Gastroesophageal sphincter (tissue), 4 donors: Measurements from ENCODE around the gene STRN4. TPM values are rescaled to one million over a fixed set of nuclear protein-coding genes. Genes with fewer than 3 reads are reported as not detected.

Source experiments
- ATAC-seq: fragments of 150-250 bp; one replicate; pipeline ENCODE4 v1.9.1; 2016; ENCODE audit warnings: mild to moderate bottlenecking, moderate library complexity
- H3K27ac ChIP-seq, 4 donors: fragments of 200-600 bp; sonication (generic) in 3 of 4; 1 replicate in 3 of 4; 2 replicates in 1 of 4; pipeline ENCODE4 v1.5.1; 2016 to 2019
- H3K27me3 ChIP-seq: fragments of 200-600 bp; sonication (generic); one replicate; pipeline ENCODE4 v1.5.1; 2019
- H3K36me3 ChIP-seq, 2 donors: fragments of 200-600 bp; sonication (generic); one replicate each; pipeline ENCODE4 v1.5.1; 2019; ENCODE audit warnings: control low read depth in 1 of 2
- H3K4me1 ChIP-seq, 3 donors: fragments of 200-600 bp; sonication (generic); 1 replicate in 2 of 3; 2 replicates in 1 of 3; pipeline ENCODE4 v1.5.1; 2016 to 2019; ENCODE audit warnings: control low read depth in 2 of 3
- H3K4me3 ChIP-seq, 2 donors: fragments of 200-600 bp; sonication (generic); one replicate each; pipeline ENCODE4 v1.5.1; 2019; ENCODE audit warnings: mild to moderate bottlenecking in 1 of 2, moderate library complexity in 1 of 2
- H3K9me3 ChIP-seq, 3 donors: fragments of 200-600 bp; sonication (generic); one replicate each; pipeline ENCODE4 v1.5.1; 2017 to 2019; ENCODE audit warnings: control low read depth in 2 of 3
- CTCF ChIP-seq, 4 experiments: fragments of 200-600 bp in 2 of 4; fragments of 450-650 bp in 2 of 4; sonication (generic) in 1 of 4; IDR thresholded peaks; one replicate each; pipeline ENCODE4 v1.5.1; 2017 to 2019; ENCODE audit warnings: antibody characterized with exemption in 4 of 4, mild to moderate bottlenecking in 2 of 4, moderate library complexity in 2 of 4
- EP300 ChIP-seq: sonication (generic); formaldehyde crosslinking; IDR thresholded peaks from one replicate; pipeline ENCODE4 v1.6.1; 2017; ENCODE audit warnings: antibody characterized with exemption, mild to moderate bottlenecking
- POLR2A ChIP-seq, 2 donors: fragments of 450-650 bp; IDR thresholded peaks; one replicate each; pipeline ENCODE4 v1.6.1; 2017; ENCODE audit warnings: antibody characterized with exemption in 2 of 2, mild to moderate bottlenecking in 2 of 2, moderate library complexity in 1 of 2
- POLR2AphosphoS5 ChIP-seq: sonication (generic); formaldehyde crosslinking; IDR thresholded peaks from one replicate; pipeline ENCODE4 v1.6.1; 2017; ENCODE audit warnings: antibody characterized with exemption
- WGBS, 2 donors: methylation state at CpG; one replicate each; pipeline ENCODE4 v1.1.5; 2018; ENCODE audit warnings: low coverage in 1 of 2; 5-methylcytosine and 5-hydroxymethylcytosine counted together
- total RNA-seq, 4 donors: library from RNA; depleted of rRNA; stranded (reverse); fragments of >200 nt; gene quantifications; one replicate each; pipeline ENCODE4 v1.1.0, GENCODE V29; 2016

STRN4 gene
- total RNA-seq, 4 donors from 2014 or later, result 64.6 to 109 (median 90.4) TPM

GRCh38 chr19:46691948-46692347, 54.3 kb downstream of the STRN4 start:
- Histone ChIP-seq H3K27me3 (no peaks in the 10 kb centered on the region), H3K4me3 (no peak overlapping the region), H3K36me3 (peaks cover 0 to 100% of the 10 kb centered on the region in 2 donors), H3K27ac (no peak overlapping the region), H3K4me1 (peaks cover 0 to 3% (median 0%) of the 10 kb centered on the region in 3 donors), H3K9me3 (no peaks in the 10 kb centered on the region)
- ATAC-seq, result no peak
- WGBS, 2 donors, result 83 to 92% methylated on average over 1 to 2 of the region's 2 CpGs
- no peak for TF ChIP-seq POLR2A (IDR thresholded peaks at IDR 0.05)
- no peak for TF ChIP-seq CTCF (IDR thresholded peaks at IDR 0.05)
- TF ChIP-seq POLR2AphosphoS5, result no peak
- TF ChIP-seq EP300, result no peak

DNA sequence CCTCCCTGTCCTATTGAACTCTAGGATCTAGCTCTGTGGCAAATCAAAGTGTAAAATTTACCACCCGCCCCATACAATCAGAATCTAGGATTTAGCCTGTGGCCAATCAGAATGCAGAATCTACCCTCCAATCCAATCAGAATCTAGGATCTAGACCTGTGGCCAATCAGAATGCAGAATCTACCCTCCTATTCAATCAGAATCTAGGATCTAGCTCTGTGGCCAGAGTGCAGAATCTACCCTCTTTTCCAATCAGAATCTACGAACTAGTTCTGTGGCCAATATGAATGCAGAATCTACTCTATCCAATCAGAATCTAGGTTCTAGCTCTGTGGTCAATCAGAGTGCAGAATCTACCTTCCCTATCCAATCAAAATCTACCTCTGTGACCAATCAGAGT, 55.1 kb downstream of the STRN4 start:
- Histone ChIP-seq H3K27me3 (no peaks in the 10 kb centered on the region), H3K36me3 (peaks cover 0 to 100% of the 10 kb centered on the region in 2 donors), H3K4me1 (no peaks in the 10 kb centered on the region), H3K9me3 (no peaks in the 10 kb centered on the region), H3K27ac (no peak overlapping the region), H3K4me3 (no peak overlapping the region)
- 42% methylated on average over 2 of the region's 2 CpGs; no CpG with 5 or more reads in 1 of the 2 donors for WGBS, 2 donors
- ATAC-seq, result no peak
- no peak for TF ChIP-seq POLR2AphosphoS5
- TF ChIP-seq CTCF (IDR thresholded peaks at IDR 0.05), result no peak
- no peak for TF ChIP-seq EP300
- TF ChIP-seq POLR2A (IDR thresholded peaks at IDR 0.05), result no peak

- 92% methylated on average over 13 of the region's 14 CpGs; no CpG with 5 or more reads in 1 of the 2 donors for WGBS, 2 donors
Observed at GRCh38 chr19:46689358-46689757, 56.9 kb downstream of the STRN4 start.

GRCh38 chr19:46687438-46688145, 58.7 kb downstream of the STRN4 start:
- no peak for ATAC-seq
- Histone ChIP-seq H3K4me3 (no peak overlapping the region), H3K4me1 (no peaks in the 10 kb centered on the region), H3K36me3 (peaks cover 0 to 100% of the 10 kb centered on the region in 2 donors), H3K27me3 (no peaks in the 10 kb centered on the region), H3K9me3 (no peaks in the 10 kb centered on the region), H3K27ac (no peak overlapping the region)
- 80 to 93% methylated on average over 1 to 6 of the region's 6 CpGs for WGBS, 2 donors
- TF ChIP-seq POLR2AphosphoS5, result no peak
- no peak for TF ChIP-seq CTCF (IDR thresholded peaks at IDR 0.05)
- TF ChIP-seq POLR2A (IDR thresholded peaks at IDR 0.05), result no peak
- TF ChIP-seq EP300, result no peak

More at GRCh38 chr19:46689358-46689757, 56.9 kb downstream of the STRN4 start:
- H3K4me3 ChIP-seq, result no peak overlapping the region
- no peaks in the 10 kb centered on the region for H3K4me1 ChIP-seq
- H3K27ac ChIP-seq, result no peak overlapping the region
- no peaks in the 10 kb centered on the region for H3K27me3 ChIP-seq
- TF ChIP-seq POLR2AphosphoS5 (no peak), CTCF (IDR thresholded peaks at IDR 0.05) (no peak), EP300 (no peak), POLR2A (IDR thresholded peaks at IDR 0.05) (no peak)
- H3K36me3 ChIP-seq, result peaks cover 0 to 100% of the 10 kb centered on the region in 2 donors
- ATAC-seq, result no peak
- no peaks in the 10 kb centered on the region for H3K9me3 ChIP-seq

- H3K27me3 ChIP-seq, result no peaks in the 10 kb centered on the region
- peaks cover 0 to 100% of the 10 kb centered on the region in 2 donors for H3K36me3 ChIP-seq
- WGBS, 2 donors, result 69 to 100% methylated on average over 1 to 3 of the region's 3 CpGs
Observed at GRCh38 chr19:46685189-46685588, 61.1 kb downstream of the STRN4 start.

More at GRCh38 chr19:46685189-46685588, 61.1 kb downstream of the STRN4 start:
- TF ChIP-seq EP300 (no peak), CTCF (IDR thresholded peaks at IDR 0.05) (no peak), POLR2AphosphoS5 (no peak), POLR2A (IDR thresholded peaks at IDR 0.05) (no peak)
- H3K4me3 ChIP-seq, result no peak overlapping the region
- H3K27ac ChIP-seq, result no peak overlapping the region
- no peak for ATAC-seq
- H3K4me1 ChIP-seq, result no peaks in the 10 kb centered on the region
- no peaks in the 10 kb centered on the region for H3K9me3 ChIP-seq
